Measurements from ENCODE around the gene RMRP.

- TF ChIP-seq SIN3A (IDR thresholded peaks at IDR 0.05; ENCODE audit: borderline replicate concordance, insufficient read depth, low read length) (no peak), FOXP2 (optimal IDR thresholded peaks at IDR 0.05; ENCODE audit: borderline replicate concordance, extremely low read depth, extremely low read length, insufficient read depth) (no peak), REST (IDR thresholded peaks at IDR 0.05; ENCODE audit: insufficient read depth in 1 of 2, low read depth in 2 of 2, low read length in 2 of 2) (no peak), POLR2AphosphoS5 (IDR thresholded peaks at IDR 0.05; ENCODE audit: low read depth, low read length) (no peak), TAF1 (IDR thresholded peaks at IDR 0.05; ENCODE audit: borderline replicate concordance, insufficient read depth, low read length) (no peak)
Observed at GRCh38 chr9:35697486-35697885, 39.7 kb upstream of the RMRP start.

Data from PFSK-1 (cell line).